GM21723 (cell line): ENCODE data around the gene EDNRB.
A peak's percentile ranks its signal among the peaks of the same experiment; 100 is the strongest.
"Not testable (repeated sequence)": the region's sequence is repeated elsewhere in the genome, so short reads cannot be mapped to it uniquely, and the experiment has no call there.

Experiments used
- ATAC-seq: cut with Tn5 transposase; IDR thresholded peaks from one replicate; pipeline ENCODE4 v1.9.1; 2021; ENCODE audit warnings: mild to moderate bottlenecking, moderate library complexity; ENCODE audit not compliant: unreplicated experiment

Gene EDNRB

GRCh38 chr13:77918391-77919245 is at the start of gene EDNRB:
Gene EDNRB (minus strand): TSS chr13:77918831. CDS start chr13:77918573, 258 bp downstream.
- ATAC-seq: peak; percentile 46

- ATAC-seq: no peak
Measured at GRCh38 chr13:77966671-77967070, 48.0 kb upstream of the EDNRB start.

- ATAC-seq: no peak
Measured at GRCh38 chr13:77952737-77953136, 34.1 kb upstream of the EDNRB start.

- ATAC-seq: no peak
Measured at GRCh38 chr13:77952276-77952675, 33.6 kb upstream of the EDNRB start.

GRCh38 chr13:77946522-77946921 is 27.9 kb upstream of the EDNRB start:
- ATAC-seq: no peak

GRCh38 chr13:77935063-77935462 is 16.4 kb upstream of the EDNRB start:
- ATAC-seq: not testable (repeated sequence)

- ATAC-seq: peak; percentile 62
Measured at GRCh38 chr13:77930430-77930829, 11.8 kb upstream of the EDNRB start.

- ATAC-seq: peak; percentile 89
Measured at GRCh38 chr13:77928909-77929308, 10.3 kb upstream of the EDNRB start.

GRCh38 chr13:77925616-77926015 is 7.0 kb upstream of the EDNRB start:
- ATAC-seq: no peak

GRCh38 chr13:77919921-77920294 is 1.3 kb upstream of the EDNRB start:
- ATAC-seq: no peak

GRCh38 chr13:77919246-77919920 is 752 bp upstream of the EDNRB start:
- ATAC-seq: peak; percentile 38

- no peak for ATAC-seq
Measured at GRCh38 chr13:77916488-77916887, 2.1 kb downstream of the EDNRB start.

- no peak for ATAC-seq
Measured at GRCh38 chr13:77915686-77916085, 2.9 kb downstream of the EDNRB start.

- no peak for ATAC-seq
Measured at GRCh38 chr13:77913003-77913402, 5.6 kb downstream of the EDNRB start.

GRCh38 chr13:77911751-77912150 is 6.9 kb downstream of the EDNRB start:
- no peak for ATAC-seq

- no peak for ATAC-seq
Measured at GRCh38 chr13:77909827-77910226, 8.8 kb downstream of the EDNRB start.

GRCh38 chr13:77908531-77908930 is 10.1 kb downstream of the EDNRB start:
- no peak for ATAC-seq

GRCh38 chr13:77907666-77908341 is 10.8 kb downstream of the EDNRB start:
- no peak for ATAC-seq

- ATAC-seq: no peak
Measured at GRCh38 chr13:77904031-77904430, 14.6 kb downstream of the EDNRB start.

- no peak for ATAC-seq
Measured at GRCh38 chr13:77903435-77903834, 15.2 kb downstream of the EDNRB start.

GRCh38 chr13:77902319-77902963 is 16.2 kb downstream of the EDNRB start:
- ATAC-seq: no peak
